AML-193 (cell line): ENCODE results near the gene APOBEC4.
"Not testable (repeated sequence)": the region's sequence is repeated elsewhere in the genome, so short reads cannot be mapped to it uniquely, and the experiment has no call there.

Experiments used
- DNase-seq, 2 experiments: peaks; one replicate each; lab custom pipeline; 2025; lab: John Stamatoyannopoulos, UW

Gene APOBEC4

DNA sequence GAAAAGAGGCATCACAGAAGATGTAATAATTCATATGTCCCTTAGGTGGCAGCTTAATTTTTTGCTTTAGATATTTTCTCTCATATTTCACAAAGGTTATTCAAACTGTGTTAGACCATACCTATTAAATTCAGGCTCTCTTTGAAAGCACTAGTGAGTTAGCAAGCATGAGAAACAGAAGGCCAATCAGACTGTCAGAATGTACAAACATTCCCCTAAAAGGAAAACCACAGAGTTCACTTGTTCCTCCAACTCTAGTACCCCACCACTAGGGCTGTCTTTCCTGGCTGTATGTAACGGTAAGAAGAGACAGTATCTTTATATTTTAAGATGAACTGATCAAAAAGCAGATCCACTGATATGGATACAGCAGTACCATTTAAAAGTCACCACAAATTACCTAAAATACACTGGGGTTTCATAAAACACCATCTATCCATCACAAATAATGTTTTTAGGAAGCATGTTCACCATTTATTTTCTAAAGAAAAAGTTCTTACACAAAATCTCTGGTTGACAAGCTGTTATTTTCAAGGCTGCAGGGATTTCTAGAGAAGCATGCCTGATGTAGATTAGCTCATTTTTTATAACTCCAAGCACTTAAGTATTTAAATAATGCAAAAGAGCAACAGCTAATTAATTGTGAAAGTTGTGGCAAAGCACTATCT lies 19.3 kb downstream of the APOBEC4 start:
- peak; percentile 82 to 83 for DNase-seq

DNA sequence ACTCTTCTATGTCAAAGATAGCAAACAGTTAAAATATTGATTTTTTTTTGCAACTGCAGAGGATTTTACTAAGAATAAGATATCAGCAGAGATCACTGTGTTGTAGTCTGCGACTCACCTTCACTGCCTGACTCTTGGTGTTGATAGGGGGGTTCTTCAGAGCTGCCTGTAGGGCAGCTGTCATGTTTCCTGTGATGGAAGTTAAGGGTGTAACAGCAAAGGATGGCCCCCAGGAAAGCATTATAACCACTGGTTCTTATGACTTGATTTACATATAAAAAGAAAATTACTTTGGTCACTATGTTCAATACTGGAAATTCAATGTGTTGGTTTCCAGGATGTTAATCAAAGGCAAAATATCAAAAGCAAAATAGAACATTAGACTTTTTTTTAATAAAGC lies 20.2 kb downstream of the APOBEC4 start:
- DNase-seq, result no peak

DNA sequence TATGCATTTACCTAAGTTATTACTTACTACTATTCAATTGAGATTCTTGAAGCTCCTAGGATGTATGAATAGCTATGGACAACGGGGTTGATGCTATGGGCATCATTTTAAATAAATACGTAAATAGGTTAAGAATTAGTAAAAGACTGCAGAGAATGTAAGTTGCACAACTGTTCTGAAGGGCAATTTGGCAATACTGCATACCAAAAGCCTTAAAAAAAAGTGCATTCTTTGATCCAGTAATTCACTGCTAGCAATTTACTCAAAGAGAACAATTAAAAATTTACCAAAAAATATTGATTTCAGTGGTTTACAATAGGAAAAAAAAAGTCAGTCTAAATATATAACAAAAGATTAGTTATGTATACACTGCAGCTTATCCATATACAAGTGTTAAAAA lies 21.0 kb downstream of the APOBEC4 start:
- DNase-seq, result peak in 1 of 2 experiments; percentile 10

DNA sequence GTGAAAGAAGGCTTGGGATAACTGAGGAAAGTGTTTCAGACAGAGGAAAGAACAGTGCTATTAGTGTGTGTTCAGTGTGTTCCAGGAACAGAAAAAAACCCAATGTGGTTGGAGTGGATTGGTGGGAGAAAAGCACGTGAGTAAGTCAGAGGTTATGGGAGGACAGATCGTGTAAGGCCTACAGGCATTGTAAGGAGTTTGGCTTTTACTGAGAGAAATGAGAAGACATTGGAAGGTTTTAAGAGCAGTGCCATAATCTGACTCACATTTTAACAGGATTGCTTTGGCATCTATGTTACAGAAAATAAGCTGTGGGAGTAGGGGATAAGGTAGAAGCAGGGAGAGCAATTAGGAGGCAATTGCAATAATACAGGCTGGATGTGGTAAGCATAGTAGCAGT lies 22.4 kb downstream of the APOBEC4 start:
- no peak for DNase-seq

DNA sequence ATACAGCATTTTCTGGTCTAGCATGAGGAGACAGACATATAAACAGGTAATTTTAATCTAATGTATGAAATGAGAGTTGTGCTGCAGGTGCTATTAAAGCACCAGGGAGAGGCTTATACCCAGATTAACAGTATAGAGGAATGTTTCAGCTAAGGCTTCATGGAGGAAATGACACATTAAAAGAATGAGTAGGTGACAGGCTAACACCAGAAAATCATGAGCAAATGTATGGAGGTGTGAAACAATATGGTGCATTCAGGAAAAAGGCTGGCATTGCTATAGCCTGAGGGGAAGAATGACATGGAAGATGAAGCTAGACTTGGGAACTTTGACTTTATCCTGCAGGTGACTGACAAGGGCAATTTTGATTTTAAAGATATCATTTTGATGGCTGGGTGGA lies 24.6 kb downstream of the APOBEC4 start:
- DNase-seq, result no peak

DNA sequence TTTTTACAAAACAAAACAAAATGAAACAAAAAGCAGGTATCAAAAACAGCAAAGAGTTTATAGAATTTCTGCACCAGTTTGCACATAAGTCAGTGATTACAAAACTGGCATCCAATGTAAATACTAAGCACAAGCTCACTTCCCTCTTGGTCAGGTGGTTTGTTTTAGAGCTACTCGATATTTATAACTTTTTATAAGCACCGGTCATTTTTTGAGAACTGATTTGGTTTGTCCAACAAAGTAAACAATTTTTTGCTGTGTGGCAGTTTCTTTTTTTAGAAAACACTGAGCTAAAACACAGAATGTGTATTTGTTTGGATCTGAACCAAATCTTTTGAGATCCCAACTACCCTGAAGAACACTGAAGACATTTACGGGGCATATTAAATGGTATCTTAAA lies 26.9 kb downstream of the APOBEC4 start:
- not testable (repeated sequence) for DNase-seq

DNA sequence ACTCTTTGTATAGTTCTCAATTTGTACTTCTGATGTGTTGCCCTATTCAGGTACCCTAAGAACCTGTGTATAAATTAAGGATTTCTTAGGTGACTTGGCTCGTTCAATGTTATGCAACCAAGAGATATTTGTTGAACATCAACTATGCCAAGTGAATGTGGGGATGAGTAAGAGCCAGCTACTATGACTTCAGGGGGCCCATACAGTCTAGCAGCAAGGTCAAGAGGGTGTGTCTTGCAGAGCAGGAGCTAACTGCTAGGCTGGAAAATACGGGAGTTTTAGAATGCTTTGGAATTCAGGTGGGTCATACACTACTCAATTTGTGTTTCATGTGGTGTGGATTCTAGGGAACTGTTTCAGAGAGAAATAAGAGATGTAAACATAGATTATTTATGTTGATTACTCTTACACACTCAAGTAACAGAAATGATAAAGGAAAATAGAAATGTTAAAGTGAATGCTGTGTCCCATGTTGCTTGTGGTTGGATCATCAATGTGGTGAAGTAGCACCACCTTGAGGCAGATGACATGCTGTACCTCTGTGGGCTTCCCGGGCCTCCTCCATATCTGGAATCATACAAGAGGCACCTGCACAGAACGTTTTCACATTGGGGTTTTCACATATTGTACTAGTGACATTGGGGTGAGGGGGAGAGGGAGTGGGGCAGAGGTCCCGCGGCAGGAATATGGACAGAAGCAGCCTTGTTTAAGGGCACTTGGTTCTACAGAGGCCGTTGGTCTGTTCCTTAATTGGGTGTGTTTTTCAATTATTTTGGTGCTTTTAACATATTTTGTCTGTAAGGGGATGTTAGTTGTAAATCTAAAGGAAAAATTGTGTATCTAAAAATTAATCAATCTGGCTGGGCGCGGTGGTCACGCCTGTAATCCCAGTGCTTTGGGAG lies 30.0 kb downstream of the APOBEC4 start:
- DNase-seq, result peak; percentile 61 to 62

DNA sequence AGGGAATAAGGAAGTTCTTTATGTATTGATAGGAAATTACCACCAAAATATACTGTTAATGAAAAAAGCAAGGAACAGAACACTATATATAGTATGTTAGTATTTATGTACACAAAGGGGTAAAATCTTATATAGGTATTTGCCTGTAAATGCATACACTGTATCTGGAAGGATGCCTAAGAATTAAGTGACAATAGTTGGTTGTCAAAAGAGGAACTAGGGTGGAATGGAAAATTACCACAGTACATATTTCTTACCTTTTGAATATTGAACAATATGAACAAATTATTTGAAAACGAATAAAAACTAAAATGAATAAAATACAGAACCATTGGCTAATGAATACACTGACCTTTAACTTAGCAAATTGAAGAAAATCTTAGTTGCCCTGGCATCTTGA lies 31.1 kb downstream of the APOBEC4 start:
- peak; percentile 23 to 49 for DNase-seq

DNA sequence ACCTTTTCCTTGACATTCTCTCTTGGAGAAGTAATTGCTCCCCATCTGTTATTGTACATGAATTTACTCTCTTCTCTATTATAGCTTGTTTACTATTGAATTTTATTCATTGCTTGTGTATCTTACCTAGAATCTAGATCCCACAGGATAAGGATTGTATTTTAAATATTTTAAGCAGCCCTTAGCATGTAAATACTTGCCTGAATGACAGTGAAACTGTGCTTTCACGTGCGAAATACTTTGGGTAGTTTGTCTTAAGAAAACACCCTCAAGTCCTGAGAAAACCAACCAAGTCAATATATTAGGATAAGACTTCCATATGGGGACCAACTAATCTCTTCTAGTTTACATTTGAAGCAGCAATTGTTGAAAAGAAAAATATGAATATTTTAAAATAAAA lies 32.8 kb downstream of the APOBEC4 start:
- DNase-seq, result no peak

DNA sequence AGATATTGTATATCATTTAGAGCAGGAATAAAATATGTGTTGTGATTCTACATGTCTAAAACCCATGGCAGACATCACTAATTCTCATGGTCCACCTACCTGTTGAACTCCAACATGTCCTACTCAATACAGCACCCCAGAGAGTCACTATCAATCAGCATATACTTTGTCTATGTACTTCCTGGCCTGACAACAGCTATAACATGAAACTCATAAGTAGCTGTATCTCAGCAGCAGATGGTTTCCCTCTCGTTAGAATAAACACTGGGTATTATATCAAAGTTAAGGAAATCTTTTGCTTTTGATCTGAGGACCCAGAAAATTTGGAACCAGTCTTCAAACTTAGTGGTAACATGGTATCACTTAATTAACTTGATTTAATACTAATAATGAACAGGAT lies 33.3 kb downstream of the APOBEC4 start:
- no peak for DNase-seq

DNA sequence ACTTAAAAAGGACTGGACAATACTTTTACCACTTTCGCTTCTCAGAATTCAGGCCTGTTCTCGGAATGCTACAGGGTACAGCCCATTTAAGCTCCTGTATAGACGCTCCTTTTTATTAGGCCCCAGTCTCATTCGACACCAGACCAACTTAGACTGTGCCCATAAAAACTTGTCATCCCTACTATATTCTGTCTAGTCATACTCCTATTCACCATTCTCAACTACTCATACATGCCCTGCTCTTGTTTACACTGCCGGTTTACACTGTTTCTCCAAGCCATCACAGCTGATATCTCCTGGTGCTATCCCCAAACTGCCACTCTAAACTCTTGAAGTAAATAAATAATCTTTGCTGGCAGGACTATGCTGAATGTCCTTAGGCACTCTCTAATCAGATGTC lies 34.9 kb downstream of the APOBEC4 start:
- DNase-seq, result not testable (repeated sequence)

DNA sequence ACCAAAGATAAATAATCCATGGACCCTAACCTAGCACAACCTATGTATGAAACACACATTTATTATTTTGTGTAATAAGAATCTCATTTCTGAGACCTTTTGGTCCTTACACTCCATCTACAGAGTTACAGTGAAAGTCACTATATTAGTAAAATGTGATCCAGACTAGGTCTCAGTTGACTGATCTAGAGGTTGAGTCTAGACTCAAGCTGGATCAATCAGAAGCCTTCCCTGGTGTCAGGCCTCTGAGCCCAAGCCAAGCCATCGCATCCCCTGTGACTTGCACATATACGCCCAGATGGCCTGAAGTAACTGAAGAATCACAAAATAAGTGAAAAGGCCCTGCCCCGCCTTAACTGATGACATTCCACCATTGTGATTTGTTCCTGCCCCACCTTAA lies 40.1 kb downstream of the APOBEC4 start:
- not testable (repeated sequence) for DNase-seq

DNA sequence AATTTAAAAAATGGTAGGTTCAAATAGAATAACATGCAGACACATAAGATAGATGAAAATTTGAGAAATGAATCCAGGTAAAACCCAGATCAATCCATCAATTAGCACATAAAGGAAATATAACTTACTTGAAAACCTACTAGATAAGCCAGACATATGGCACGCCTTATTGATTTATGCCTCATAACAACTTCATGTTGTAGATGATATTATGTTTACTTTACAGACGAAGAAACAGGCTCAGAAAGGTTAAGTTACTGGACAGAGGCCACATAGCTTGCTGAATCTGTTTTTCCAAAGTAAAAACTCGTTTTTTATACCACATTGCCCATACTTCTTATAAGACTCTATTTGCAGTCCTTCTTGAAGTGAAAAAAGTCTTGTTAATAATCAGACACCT lies 40.7 kb downstream of the APOBEC4 start:
- DNase-seq, result no peak

DNA sequence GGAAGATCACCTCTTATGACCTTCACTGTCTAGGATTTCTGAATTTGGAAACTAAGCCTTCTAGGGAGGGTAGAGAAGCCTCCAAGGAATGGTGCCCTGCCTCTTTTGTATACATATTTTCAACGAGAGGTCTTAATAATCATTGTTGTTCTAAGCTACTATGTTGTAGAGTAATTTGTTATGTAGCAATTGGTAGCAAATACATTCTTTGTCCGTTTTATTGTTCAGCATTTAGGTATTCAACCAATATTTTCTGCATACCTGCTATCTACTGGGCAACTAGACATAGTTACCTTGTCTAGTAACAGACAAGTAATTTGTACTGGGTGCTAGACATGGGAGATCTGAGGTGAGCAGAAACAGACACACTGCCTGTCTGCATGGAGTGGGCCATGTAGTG lies 42.1 kb downstream of the APOBEC4 start:
- no peak for DNase-seq

DNA sequence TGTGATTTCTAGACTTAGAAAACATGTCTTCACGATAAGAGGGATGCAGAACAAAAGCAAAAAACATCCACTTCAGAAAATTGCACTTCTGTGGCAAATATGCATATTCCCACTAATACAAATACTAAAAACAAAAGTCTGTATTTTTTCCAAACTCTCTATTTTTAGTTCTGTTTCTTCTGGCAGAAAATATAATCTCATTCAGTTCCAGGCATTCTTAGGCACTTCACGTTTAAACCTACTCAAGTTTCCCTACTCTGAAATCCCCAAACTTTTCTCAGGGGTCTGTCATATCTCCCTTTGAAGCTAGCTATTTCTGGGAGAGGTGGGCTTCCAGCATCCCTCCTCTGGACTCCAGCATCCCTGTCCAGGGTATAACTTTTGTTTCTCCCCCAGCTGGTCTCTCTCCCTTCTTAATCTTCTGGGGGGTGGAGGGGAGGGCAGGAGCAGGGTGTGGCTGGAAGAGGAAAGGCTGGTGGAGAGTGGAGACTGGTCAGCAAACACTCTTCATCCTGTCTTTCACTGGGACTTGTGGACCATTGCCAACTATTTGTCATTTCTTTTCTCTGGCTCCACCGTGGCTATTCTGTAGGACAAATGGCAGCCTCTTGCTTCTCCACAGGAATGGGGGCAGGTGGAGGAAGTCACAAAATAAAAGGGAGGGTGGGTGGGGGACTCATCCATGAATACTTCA lies 43.2 kb downstream of the APOBEC4 start:
- no peak for DNase-seq

DNA sequence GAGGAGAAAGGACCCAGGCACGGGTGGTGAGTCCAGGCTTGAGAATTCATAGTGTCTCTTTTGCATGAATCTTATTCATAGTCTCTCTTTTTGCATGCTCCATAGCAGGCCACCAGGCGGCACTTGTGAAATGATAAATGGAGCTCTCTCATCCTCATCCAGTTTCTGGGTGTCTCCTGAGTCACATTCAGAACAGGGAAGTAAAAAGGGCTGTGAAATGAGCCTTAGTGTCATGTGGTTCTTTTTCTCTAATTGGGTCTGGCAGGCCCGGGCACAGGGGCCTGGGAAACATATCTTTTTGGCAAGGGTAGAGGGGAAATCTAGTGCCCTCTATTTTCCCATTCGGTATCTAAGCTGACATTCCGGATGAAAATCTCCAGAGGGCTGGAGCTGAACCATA lies 43.8 kb downstream of the APOBEC4 start:
- peak; percentile 84 to 92 for DNase-seq

DNA sequence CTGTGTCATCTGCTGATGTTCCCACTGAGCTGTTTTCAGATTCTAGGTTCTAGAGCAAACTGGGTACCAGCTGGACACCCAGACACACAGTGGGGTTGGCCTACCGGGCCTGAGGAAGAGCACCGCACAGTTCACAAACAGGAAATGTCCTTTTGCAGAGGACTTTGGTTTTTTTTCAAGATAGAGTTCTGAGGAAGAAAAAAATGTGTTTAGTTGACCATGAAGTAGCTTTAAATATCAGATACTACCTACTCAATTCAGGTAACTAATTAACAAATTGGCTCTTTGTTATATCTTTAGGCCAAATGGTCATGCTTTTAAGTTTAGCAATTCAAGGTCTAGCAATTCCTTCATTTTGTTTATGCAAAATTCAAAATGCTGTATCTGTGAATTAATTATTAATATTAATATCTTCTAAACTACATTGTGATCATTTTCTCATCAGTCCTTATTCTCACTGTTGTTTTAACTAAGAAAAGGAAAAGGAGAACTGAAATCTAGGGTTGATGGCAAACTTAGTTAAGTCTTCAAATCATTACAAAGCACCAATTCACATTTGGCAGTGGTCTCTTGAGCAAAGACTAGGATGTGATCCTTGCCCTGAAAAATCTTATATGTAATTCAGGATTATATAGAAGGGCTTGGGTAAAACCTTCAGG lies 45.7 kb downstream of the APOBEC4 start:
- DNase-seq, result no peak

DNA sequence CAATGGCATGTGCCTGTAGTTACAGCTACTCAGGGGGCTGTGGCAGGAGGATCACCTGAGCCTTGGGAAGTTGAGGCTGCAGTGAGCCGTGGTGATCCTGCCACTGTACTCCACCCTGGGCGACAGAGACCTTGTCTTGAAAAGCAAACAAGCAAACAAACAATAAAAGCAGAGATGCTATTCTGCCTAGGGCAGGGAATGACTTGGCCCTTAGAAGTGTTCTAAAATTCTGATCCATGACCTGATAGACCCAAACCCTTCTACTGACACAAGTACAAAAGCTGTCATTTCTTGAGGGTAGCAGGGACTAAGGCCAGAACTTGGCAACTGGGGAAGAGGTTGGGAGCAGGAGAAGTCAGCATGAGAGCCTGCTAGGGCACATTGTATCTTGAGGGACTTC lies 47.2 kb downstream of the APOBEC4 start:
- DNase-seq, result no peak

DNA sequence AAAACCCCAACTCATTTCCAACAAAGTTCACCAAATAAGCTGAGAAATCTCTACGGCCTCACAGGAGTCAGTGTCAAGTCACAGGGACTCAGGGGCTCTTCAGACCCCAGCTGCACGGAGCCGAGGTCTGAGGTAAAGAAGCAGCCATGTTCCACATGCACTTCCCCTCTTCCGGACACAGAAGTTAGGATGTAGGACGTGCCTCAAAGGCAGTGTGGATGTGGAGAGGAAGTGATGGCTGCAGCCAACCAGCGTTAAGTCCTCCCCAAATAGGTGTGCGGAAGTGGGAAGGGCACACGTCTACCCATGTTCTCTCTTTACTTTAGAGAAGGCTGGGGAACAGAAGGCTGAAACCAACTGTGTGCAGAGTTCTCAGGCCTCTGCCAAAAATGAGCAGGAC lies 48.3 kb downstream of the APOBEC4 start:
- peak; percentile 83 to 84 for DNase-seq

DNA sequence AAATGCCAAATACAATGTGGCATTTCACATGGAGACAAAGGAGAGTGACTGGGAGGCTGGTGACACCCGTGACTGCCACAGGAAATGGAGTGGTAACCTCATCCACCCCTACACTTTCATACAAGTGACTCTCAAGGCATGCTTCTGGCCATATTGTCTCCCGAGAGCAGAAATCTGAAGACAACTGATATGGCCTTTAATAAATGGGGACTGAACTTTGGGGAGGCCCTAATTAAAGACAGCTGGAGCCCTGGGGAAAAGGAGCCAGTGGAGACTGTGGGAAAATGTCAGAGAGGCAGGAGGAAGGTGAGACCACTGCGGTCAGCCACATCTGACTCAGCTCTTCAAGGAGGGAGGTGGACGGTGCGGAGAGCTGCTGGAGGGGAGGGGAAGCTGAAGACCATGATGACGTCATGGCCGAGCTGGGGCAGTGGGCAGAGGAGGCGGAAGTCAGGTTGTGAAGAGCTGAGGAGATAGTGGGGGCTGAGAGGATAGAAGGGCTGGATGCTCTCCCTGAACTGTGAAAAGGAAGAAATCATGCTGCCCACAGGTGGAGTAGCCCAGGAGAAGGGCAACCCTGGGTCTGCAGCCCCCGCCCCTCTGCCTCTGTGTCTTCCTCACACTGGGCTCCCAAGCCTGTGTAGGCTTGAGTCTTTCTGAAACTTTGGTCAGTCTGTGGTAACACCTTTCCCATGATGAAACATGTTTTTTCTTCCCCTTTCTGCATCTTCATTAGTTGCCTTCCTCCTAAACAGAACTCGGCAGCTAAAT lies 48.9 kb downstream of the APOBEC4 start:
- peak; percentile 86 to 90 for DNase-seq

DNA sequence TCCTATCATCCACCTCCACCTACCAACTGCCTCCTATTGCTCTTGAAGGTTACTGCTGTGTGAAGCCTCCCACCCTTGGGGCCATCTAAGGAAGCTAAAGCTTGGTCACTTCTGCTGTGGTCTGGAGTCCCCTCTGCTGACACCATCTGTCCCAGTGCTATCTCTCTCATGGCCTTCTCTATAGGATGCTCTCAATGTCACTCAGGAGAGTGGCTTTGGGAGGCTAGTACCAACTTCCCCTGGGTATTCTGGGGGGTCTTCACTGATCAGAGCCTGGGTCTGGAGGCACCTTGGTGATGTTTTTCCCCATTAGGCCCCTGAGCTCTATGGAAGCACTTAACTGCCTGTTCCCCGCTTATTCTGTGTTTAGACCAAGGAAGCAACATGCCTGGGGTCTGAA lies 50.6 kb downstream of the APOBEC4 start:
- DNase-seq, result no peak

DNA sequence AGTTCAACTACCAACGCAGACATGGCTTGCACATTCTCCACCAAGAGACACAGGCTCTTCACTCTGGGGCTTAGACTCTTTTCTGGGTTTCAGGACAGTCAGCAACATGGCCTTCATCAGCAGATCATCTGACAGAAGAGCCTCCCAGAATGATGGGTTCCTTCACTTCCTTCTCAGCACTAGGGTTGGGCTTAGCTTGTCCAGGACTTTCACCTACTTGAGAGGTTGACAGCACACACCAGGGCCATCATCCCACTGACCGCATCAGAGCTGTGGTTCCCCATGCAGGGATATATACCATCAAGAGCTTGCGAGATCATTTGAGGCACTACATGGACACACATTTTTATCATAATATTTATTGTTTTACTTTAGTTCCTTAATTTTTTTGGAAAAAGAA lies 52.5 kb downstream of the APOBEC4 start:
- DNase-seq, result no peak
